Measurements from ENCODE around the gene NAA20.

The NAA20 gene

DNA sequence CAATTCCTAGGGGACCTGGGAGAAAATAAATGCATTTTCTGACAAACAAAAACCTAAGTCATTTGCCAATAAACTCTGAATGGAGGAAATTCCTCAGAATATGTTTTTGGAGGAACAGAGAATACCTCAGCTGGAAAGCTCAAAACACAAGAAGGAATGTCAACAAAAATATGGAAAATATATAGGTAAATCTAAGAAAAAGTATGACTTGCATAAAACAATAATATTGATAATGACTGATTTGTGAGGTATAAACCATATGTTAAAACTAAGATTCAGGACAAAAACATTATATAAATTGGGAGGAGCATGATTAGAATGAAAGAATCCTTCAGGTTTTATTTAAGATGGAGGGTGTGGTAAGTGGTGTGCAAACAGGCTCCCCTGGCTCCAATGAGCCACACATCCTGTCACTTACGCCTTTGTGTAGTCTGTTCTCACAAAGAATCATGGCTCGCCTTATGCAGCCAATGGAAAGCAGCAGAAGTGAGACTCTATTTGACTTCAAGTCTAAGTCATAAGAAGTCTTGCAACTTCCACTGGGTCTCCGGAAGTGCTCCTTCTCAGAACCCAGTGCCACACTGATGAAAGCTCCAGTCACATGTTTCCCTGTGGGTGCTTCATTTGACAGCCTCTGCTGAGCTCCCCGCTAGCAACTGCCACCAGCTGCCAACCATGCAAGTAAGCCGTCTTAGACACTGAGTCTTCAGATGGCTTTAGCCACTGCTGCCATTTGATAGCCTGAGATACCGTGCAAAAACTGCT lies 43.3 kb downstream of the NAA20 start:
- DNase-seq (ENCODE audit: extremely low read depth, insufficient read length), result no peak
- H3K36me3 ChIP-seq (ENCODE audit: control insufficient read depth, insufficient read depth, low read length), result no peaks in the 10 kb centered on the region
- H3K4me3 ChIP-seq (replicated peaks; ENCODE audit: low read depth, low read length), result no peak overlapping the region
- no peaks in the 10 kb centered on the region for H3K27me3 ChIP-seq (replicated peaks; ENCODE audit: control insufficient read depth, insufficient read depth, low read length)
- TF ChIP-seq, protein P1, sequence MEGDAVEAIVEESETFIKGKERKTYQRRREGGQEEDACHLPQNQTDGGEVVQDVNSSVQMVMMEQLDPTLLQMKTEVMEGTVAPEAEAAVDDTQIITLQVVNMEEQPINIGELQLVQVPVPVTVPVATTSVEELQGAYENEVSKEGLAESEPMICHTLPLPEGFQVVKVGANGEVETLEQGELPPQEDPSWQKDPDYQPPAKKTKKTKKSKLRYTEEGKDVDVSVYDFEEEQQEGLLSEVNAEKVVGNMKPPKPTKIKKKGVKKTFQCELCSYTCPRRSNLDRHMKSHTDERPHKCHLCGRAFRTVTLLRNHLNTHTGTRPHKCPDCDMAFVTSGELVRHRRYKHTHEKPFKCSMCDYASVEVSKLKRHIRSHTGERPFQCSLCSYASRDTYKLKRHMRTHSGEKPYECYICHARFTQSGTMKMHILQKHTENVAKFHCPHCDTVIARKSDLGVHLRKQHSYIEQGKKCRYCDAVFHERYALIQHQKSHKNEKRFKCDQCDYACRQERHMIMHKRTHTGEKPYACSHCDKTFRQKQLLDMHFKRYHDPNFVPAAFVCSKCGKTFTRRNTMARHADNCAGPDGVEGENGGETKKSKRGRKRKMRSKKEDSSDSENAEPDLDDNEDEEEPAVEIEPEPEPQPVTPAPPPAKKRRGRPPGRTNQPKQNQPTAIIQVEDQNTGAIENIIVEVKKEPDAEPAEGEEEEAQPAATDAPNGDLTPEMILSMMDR (IDR thresholded peaks at IDR 0.05; ENCODE audit: insufficient read depth, low read length, poor library complexity, severe bottlenecking), result no peak

DNA sequence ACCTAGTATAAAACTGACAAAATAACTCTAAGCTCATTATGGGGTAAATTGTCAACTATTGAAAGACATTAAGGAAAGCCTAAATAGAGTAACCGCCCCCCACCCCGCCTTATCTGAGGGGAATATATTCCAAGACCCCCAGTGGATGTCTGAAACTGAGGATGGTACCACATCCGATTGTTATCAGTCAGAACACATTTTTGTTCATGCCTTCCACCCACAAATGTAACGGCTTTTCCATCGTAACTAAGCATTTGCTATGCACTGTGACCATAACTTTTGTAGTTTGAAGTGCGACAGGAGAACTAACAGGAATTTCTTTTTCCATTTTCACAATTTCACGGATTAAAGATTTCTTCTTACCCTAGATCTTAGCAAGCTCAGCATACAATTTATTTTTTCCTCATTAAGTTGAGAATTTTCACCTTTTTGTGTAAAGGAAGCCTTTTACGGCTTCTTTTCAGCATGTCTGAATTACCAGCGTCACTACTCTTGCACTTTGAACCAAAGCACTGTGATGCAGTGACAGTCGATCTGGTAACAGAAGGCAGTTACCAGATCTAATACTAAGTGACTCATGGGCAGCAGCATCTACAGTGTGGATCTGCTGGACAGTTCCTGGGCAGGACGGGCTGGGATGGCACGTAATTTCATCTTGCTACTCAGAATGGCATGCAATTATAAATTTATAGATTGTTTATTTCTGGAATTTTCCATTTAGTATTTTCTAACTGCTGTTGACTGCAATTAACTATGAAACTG lies 47.0 kb downstream of the NAA20 start:
- no peak for DNase-seq (ENCODE audit: extremely low read depth, insufficient read length)
- TF ChIP-seq, protein P1 (IDR thresholded peaks at IDR 0.05; ENCODE audit: insufficient read depth, low read length, poor library complexity, severe bottlenecking), result no peak
- H3K36me3 ChIP-seq (ENCODE audit: control insufficient read depth, insufficient read depth, low read length), result no peaks in the 10 kb centered on the region
- no peaks in the 10 kb centered on the region for H3K27me3 ChIP-seq (replicated peaks; ENCODE audit: control insufficient read depth, insufficient read depth, low read length)
- no peak overlapping the region for H3K4me3 ChIP-seq (replicated peaks; ENCODE audit: low read depth, low read length)

DNA sequence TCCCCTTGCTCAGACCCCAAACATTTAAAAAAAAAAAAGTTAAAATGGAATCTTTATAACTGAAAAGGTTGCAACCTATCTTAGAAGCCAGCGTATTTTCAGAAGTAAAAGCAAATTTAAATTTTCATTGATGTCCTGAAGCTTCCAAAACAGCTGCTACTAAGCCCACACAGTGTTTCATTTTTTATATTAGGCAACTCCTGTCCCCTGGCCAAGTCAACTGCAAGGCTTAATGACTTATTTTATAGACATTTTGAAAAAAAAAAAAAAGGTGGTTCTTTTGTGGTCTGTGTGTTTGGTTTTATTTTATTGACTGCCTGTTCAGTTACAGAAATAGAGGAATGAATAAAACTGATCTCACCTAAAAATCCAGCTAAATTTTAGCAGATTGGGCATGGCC lies 48.2 kb downstream of the NAA20 start:
- H3K27me3 ChIP-seq (replicated peaks; ENCODE audit: control insufficient read depth, insufficient read depth, low read length), result no peaks in the 10 kb centered on the region
- no peak for DNase-seq (ENCODE audit: extremely low read depth, insufficient read length)
- H3K4me3 ChIP-seq (replicated peaks; ENCODE audit: low read depth, low read length), result no peak overlapping the region
- TF ChIP-seq, protein P1 (IDR thresholded peaks at IDR 0.05; ENCODE audit: insufficient read depth, low read length, poor library complexity, severe bottlenecking), result no peak
- no peaks in the 10 kb centered on the region for H3K36me3 ChIP-seq (ENCODE audit: control insufficient read depth, insufficient read depth, low read length)

DNA sequence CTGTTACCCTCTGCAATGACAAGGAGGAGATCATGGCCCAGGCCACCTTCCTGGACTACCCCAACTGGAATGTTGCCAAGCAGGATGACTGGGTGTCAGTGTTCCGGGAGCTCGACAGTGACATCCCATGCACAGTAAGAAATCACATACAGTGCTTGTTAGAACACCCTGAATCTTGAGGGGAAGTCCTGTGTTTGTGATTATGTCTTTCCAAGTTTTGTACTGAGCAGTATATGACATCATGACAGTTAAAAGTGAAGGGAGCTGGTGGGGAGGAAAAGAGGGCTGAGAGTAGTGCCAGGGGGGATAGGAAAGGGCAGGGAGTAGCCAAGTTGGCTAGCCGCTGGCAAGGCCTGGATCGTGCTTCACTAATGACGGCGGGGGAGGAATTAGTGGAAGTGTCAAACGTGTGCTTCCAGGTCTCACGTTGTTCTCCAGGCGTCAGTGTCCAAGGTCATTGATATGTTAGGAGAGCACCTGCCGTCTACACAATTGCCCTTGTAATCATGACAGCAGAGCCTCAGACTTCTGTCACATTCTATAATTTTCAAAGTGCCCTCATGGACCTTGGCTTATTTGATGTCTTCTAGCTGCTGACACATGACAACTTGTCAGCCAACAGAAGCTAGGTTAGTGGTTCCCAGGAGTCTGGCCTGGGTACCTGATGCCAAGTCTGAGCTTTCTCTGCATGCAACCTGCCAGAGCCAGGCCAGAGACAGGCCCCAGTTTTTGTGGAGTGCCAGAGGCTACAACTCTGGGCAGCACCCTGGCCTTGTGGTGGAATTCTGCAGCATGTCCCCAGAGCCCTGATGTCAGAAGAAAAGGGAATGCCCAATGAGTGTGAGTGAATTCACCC lies 53.9 kb downstream of the NAA20 start:
- DNase-seq (ENCODE audit: extremely low read depth, insufficient read length), result no peak
- no peaks in the 10 kb centered on the region; the same call in 1 of the 2 replicates for H3K27me3 ChIP-seq (replicated peaks; ENCODE audit: control insufficient read depth, insufficient read depth, low read length)
- TF ChIP-seq, protein P1 (IDR thresholded peaks at IDR 0.05; ENCODE audit: insufficient read depth, low read length, poor library complexity, severe bottlenecking), result no peak

DNA sequence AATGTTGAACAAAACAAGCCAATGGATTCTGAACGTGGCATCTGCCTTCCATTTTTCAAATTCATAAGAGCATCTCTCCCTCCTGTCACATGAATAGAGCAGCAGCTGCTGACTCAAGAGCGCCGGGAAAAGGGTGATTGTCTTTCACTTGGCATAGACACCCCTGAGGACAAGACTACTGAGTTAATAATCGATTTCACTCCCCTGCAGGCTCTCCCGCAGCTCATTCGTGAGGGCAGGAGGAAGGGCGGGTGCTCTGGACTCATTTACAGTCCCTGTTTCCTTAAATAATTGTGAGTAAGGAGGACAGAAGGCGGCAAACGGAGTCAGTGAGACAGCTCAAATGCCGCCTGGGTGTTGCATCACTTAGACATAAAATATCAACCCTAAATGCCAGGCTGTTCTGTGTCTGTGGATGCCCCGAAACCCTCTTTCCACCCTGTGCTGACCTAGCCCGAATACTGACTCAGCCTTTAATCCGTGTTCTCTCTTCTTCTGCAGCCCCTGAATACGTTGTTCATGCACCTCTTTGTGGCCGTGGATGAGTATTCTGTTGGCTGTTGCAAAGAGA lies 56.7 kb downstream of the NAA20 start:
- H3K27me3 ChIP-seq (replicated peaks; ENCODE audit: control insufficient read depth, insufficient read depth, low read length), result no peaks in the 10 kb centered on the region; the same call in 1 of the 2 replicates
- TF ChIP-seq, protein P1 (IDR thresholded peaks at IDR 0.05; ENCODE audit: insufficient read depth, low read length, poor library complexity, severe bottlenecking), result no peak
- DNase-seq (ENCODE audit: extremely low read depth, insufficient read length), result no peak
- no peaks in the 10 kb centered on the region for H3K36me3 ChIP-seq (ENCODE audit: control insufficient read depth, insufficient read depth, low read length)
- no peak overlapping the region for H3K4me3 ChIP-seq (replicated peaks; ENCODE audit: low read depth, low read length)

More for the DNA sequence above, 53.9 kb downstream of the NAA20 start:
- Histone ChIP-seq H3K36me3 (ENCODE audit: control insufficient read depth, insufficient read depth, low read length) (no peaks in the 10 kb centered on the region), H3K4me3 (replicated peaks; ENCODE audit: low read depth, low read length) (no peak overlapping the region)
